Measurements from ENCODE around the gene AGO3. TPM values are rescaled to one million over a fixed set of nuclear protein-coding genes. Genes with fewer than 3 reads are reported as not detected.

AGO3 gene
- total and polyA plus RNA-seq, 2 of the 13 experiments (the other 11 are each of a cell fraction or from before 2014, with no cell fraction given), result 21.2 to 27.1 TPM

- Histone ChIP-seq H3K9me3 (ENCODE audit: low read length) (no peaks in the 10 kb centered on the region), H3K9ac (ENCODE audit: insufficient read depth, low read depth, low read length) (peak within 1 kb of the TSS; percentile 81), H3K4me2 (ENCODE audit: low read depth, low read length) (peak within 1 kb of the TSS; percentile 100), H3K79me2 (ENCODE audit: insufficient read depth, low read length) (peaks cover 21% of the 10 kb centered on the region), H3K36me3 (replicated peaks in 1 of 2; ENCODE audit: control insufficient read depth in 1 of 2, insufficient read depth in 2 of 2, low read length in 2 of 2) (peaks cover 23 to 30% of the 10 kb centered on the region in 2 experiments; a peak in 4 of 5 replicates), H2AFZ (ENCODE audit: low read length) (peak within 1 kb of the TSS; percentile 92), H3K27ac (ENCODE audit: extremely low read length, insufficient read depth, low read length) (peak within 1 kb of the TSS; percentile 58), H3K4me3 (replicated peaks in 1 of 3; ENCODE audit: insufficient read depth in 1 of 3, low read depth in 2 of 3, low read length in 3 of 3) (peak within 1 kb of the TSS; percentile 69 to 96 (median 83)), H3K27me3 (ENCODE audit: control insufficient read depth in 1 of 2, insufficient read depth in 2 of 2, low read length in 2 of 2) (no peaks in the 10 kb centered on the region; a peak in 1 of 5 replicates), H4K20me1 (ENCODE audit: insufficient read depth, low read length) (0 out of 2 replicates have a peak, but pooled peaks cover 3% of the 10 kb centered on the region), H3K4me1 (ENCODE audit: insufficient read depth, low read length) (peaks cover 23% of the 10 kb centered on the region)
- in situ Hi-C loops (cut with HindIII; ENCODE audit: extremely low pct_ligation_motif_present, low pct_unique_long_range_greater_than_20kb) (no loop called here), intact Hi-C loops (cut with micrococcal nuclease; ENCODE audit: unreplicated experiment) (no loop called here)
- peak; percentile 12 for FAIRE-seq
- POLR2A ChIA-PET, result no interaction called here
- 2% methylated on average over 22 of the region's 84 CpGs for WGBS (ENCODE audit: low lambda C conversion rate)
- BruUV-seq (replicated peaks), result no TSS peak
- ATAC-seq, result peak; percentile 86
- CTCF ChIA-PET (ENCODE audit: low intra/inter-chr PET ratio, low total read pairs), result no interaction called here
- peak; percentile 73 for DNase-seq (ENCODE audit: low spot score)
- TF ChIP-seq, protein P1, sequence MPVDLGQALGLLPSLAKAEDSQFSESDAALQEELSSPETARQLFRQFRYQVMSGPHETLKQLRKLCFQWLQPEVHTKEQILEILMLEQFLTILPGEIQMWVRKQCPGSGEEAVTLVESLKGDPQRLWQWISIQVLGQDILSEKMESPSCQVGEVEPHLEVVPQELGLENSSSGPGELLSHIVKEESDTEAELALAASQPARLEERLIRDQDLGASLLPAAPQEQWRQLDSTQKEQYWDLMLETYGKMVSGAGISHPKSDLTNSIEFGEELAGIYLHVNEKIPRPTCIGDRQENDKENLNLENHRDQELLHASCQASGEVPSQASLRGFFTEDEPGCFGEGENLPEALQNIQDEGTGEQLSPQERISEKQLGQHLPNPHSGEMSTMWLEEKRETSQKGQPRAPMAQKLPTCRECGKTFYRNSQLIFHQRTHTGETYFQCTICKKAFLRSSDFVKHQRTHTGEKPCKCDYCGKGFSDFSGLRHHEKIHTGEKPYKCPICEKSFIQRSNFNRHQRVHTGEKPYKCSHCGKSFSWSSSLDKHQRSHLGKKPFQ (CRISPR knock-in tag; IDR thresholded peaks at IDR 0.05; ENCODE audit: insufficient replicate concordance), result no peak
- no peak for TF ChIP-seq POLR2AphosphoS2 (IDR thresholded peaks at IDR 0.05; ENCODE audit: low read depth, low read length)
- TF ChIP-seq RARG (CRISPR knock-in tag; IDR thresholded peaks at IDR 0.05; ENCODE audit: low read depth), result no peak
- peak; percentile 80 for TF ChIP-seq CBX1 (IDR thresholded peaks at IDR 0.05; ENCODE audit: low read depth)
- TF ChIP-seq ZNF766 (CRISPR knock-in tag; IDR thresholded peaks at IDR 0.05; ENCODE audit: borderline replicate concordance), result peak; percentile 95; the same call in 1 of the 2 replicates
- no peak; the same call in 1 of the 2 replicates for TF ChIP-seq ZFP37 (CRISPR knock-in tag; IDR thresholded peaks at IDR 0.05; ENCODE audit: borderline replicate concordance)
- TF ChIP-seq GPBP1L1 (CRISPR knock-in tag; IDR thresholded peaks at IDR 0.05), result no peak
- TF ChIP-seq, protein P2, sequence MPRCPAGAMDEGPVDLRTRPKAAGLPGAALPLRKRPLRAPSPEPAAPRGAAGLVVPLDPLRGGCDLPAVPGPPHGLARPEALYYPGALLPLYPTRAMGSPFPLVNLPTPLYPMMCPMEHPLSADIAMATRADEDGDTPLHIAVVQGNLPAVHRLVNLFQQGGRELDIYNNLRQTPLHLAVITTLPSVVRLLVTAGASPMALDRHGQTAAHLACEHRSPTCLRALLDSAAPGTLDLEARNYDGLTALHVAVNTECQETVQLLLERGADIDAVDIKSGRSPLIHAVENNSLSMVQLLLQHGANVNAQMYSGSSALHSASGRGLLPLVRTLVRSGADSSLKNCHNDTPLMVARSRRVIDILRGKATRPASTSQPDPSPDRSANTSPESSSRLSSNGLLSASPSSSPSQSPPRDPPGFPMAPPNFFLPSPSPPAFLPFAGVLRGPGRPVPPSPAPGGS (CRISPR knock-in tag; IDR thresholded peaks at IDR 0.05), result peak; percentile 70; the same call in 1 of the 2 replicates
- TF ChIP-seq, protein P3, sequence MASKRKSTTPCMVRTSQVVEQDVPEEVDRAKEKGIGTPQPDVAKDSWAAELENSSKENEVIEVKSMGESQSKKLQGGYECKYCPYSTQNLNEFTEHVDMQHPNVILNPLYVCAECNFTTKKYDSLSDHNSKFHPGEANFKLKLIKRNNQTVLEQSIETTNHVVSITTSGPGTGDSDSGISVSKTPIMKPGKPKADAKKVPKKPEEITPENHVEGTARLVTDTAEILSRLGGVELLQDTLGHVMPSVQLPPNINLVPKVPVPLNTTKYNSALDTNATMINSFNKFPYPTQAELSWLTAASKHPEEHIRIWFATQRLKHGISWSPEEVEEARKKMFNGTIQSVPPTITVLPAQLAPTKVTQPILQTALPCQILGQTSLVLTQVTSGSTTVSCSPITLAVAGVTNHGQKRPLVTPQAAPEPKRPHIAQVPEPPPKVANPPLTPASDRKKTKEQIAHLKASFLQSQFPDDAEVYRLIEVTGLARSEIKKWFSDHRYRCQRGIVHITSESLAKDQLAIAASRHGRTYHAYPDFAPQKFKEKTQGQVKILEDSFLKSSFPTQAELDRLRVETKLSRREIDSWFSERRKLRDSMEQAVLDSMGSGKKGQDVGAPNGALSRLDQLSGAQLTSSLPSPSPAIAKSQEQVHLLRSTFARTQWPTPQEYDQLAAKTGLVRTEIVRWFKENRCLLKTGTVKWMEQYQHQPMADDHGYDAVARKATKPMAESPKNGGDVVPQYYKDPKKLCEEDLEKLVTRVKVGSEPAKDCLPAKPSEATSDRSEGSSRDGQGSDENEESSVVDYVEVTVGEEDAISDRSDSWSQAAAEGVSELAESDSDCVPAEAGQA (IDR thresholded peaks at IDR 0.05; ENCODE audit: low read depth), result peak; percentile 85
- TF ChIP-seq, protein P3 (CRISPR knock-in tag; IDR thresholded peaks at IDR 0.05; ENCODE audit: borderline replicate concordance), result peak; percentile 86; the same call in 1 of the 2 replicates
- TF ChIP-seq TEF (CRISPR knock-in tag; IDR thresholded peaks at IDR 0.05), result no peak
Measured at GRCh38 chr1:36088577-36089392, 157.9 kb downstream of the AGO3 start, which contains the start of gene ADPRS. Gene ADPRS (plus strand): TSS chr1:36088892. CDS start chr1:36088905, 13 bp downstream.
